Stimulated activated CD8-positive, alpha-beta memory T cell treated with anti-CD3 and anti-CD28 coated beads, Interleukin-2, amount 100 ng/mL, for 1 hour (primary cell): ENCODE results near the gene FBXL14.

Experiments used
- DNase-seq, 2 donors: peaks; one replicate each; pipeline ENCODE4 v3.0.0-alpha.2; 2020; ENCODE audit warnings: low read depth in 2 of 2

The FBXL14 gene

GRCh38 chr12:1594006-1594260 is 448 bp downstream of the FBXL14 start:
- no peak for DNase-seq

GRCh38 chr12:1593174-1594005 is 991 bp downstream of the FBXL14 start:
- peak in 1 of 2 donors; percentile 31 for DNase-seq

DNA sequence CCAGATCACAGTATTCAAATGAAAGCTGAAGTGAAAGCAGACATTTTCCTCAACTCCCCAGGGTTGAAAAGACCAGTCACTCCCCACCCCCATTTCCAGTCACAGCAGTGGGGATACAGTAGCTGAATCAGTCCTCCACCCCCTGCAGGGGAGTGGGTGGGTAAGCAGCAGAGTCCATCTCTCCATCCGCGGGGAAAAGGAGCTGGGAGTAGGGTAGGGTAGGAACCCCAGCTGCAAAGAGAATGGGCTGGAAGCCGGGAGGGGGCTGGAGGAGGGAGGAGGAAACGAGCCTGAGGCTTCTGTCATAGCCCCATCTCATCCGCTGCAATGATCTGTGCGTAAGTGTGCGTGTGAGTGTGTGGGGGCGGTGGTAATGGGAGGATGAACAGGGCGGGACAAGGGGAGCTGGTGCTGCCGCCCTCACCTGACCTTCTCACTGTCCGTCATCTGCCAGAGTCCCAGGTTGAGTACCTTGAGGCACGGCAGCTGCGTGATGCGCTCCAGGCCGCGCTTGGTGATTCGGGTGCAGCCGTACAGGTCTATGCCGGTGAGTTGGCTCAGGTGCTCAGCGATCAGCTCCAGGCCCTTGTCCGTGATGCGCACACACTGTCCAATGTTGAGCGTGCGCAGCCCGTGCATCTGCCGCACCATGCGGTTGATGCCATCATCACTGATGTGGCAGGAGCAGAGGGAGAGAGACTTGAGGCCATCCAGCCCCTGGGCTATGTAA is 1.8 kb downstream of the FBXL14 start:
- DNase-seq = no peak

DNA sequence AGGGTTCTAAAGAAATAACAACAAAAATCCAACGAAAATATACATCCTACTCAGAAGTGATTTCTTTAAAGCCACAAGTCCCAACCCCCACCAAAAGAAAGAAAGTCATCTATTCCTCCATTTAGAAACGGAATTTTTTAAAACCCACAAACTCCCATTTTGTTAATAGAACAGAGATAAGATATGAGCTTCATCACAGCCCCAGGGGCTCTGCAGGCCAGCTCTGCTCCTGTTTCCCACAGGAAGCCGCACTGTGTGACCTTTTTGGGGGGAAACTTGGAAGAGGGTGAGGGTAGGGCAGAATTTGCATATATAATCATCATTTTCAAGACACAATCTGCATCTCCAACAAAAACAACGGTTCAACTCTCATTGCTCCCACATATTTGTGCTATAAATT is 2.8 kb downstream of the FBXL14 start:
- DNase-seq = no peak

DNA sequence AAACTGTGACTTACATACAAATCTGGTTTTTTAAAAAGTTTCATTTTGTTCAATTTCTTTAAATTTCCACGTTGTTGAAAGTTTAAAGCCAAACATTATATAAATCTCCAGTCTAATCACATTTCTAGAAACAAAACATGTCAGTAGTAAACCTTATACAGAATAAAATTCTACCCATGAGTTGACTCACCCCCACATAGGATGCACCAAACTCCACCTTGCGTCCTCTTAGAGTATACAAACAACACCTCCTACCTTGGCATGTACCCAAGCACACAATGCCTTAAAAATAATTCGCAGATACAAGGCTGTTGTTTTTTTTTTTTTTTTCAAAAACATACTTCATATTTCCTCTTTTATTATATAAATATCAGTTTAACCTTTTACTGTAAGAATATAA is 3.3 kb downstream of the FBXL14 start:
- DNase-seq = no peak

DNA sequence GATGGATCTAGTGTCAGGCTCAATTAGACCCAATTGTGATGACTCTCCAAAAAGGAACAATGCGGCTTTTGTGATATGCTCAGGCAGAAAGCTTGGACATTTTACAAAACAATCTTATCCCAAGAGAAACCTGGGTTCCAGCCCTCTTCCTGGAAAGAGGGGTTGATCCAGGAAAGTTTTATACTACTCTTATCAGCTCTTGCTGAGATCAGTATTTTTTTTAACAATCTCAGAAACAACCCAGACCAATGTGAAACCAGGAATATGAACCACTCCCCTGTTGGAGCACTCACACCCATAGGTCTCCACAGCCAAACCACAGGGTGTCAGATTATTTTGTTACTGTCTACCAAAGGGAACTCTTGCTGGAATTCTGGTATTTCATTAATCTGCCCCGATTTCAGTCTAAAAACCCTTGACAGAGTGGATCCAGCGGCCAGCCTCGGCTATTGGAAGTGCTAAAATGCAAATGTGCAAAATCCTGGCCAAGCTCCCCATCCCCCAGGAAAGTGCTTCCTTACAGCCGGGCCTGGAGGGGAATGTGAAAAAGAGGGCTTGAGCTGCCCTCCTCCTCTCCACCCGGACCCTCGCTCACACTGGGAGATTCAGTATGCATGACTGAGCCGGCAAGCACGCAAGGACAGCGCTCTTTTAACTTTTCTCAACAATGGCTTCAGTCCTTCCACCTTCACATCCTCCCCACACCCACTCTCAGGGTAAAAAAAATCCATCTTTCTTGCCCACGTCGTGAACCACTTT is 4.0 kb downstream of the FBXL14 start:
- DNase-seq = no peak

DNA sequence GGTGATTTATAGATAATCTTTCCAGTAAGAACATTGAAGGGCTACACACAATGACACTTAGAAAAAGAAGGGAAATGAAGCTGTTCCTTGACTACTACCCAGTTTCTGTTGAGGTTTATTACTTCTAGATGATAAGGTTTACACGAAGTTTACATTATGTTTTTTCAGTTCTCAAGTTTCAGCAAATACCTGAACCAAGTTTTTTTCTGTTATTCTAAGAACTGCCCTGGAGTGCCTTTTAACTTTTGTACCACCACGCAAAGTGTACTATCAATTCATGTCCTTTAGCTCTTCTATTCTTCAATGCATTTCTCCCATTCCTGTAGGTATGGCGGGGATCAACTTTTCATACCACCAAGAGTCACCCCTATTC is 5.8 kb downstream of the FBXL14 start:
- no peak for DNase-seq

DNA sequence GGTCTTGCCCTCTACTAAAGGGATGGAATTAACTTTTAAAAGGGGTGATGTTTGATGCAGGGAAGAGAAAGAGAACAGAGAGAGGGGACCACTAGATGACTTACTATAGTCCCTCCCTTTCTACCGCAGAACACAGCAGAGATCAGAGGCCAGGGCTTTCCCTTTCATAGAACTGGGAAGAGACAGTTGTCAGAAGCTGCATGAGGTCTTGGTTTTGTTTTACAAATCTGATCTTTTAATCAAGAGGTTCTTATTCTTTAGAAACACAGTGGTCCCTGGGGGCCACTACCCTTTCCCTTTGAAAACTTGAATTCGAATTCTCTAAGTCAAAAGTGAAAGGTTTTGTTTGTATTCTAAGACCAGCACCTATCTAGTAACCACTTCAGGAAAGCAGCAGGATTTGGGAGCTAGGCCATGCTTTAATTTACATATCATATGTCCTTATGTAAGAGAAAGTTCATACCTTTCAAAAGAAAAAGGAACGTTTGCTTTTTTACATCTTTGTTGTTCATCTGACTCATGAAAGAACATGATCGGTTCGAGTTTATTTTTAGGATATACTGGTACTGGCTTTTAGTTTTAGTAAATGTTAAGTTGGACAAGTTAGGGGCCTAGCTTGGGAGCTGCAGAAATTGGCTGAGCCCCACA is 6.3 kb downstream of the FBXL14 start:
- DNase-seq = no peak

DNA sequence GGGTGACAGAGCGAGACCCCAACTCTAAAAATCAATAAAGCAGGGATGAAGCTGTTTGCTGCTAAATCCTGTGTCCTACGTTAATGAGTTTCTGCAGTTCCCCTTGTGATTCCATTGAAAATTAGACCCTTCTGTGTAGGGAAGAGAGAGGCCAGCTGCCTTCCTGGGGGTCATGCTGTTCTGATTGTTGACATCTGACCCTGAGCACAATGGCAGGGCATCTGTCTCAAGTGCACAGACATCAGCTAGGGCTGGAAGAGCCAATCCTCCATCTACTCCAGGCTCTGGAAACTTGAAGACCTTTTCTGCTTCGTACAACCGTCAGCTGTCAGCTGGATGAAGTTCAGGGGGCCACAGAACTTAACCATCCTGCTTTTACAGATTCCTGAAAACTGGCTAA is 10.1 kb downstream of the FBXL14 start:
- no peak for DNase-seq

GRCh38 chr12:1583421-1584078 is 10.8 kb downstream of the FBXL14 start:
- DNase-seq = peak; percentile 30 to 31

DNA sequence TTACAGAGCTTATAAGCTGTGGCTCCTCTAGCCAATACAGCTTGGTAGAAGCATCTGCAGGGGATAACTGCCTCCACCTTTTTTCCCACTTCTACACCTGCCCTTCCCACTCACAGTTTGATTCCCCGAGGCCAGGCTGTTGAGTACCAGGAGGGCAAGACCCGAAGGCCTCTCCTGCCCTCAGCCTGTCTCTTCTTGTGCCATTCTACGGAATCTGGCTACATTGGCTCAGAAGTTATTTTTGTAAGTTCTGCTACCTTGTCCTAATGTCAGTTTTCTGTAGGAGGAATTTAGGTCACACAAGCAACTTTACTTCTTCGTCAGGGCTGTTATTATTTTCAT is 11.7 kb downstream of the FBXL14 start:
- no peak for DNase-seq

DNA sequence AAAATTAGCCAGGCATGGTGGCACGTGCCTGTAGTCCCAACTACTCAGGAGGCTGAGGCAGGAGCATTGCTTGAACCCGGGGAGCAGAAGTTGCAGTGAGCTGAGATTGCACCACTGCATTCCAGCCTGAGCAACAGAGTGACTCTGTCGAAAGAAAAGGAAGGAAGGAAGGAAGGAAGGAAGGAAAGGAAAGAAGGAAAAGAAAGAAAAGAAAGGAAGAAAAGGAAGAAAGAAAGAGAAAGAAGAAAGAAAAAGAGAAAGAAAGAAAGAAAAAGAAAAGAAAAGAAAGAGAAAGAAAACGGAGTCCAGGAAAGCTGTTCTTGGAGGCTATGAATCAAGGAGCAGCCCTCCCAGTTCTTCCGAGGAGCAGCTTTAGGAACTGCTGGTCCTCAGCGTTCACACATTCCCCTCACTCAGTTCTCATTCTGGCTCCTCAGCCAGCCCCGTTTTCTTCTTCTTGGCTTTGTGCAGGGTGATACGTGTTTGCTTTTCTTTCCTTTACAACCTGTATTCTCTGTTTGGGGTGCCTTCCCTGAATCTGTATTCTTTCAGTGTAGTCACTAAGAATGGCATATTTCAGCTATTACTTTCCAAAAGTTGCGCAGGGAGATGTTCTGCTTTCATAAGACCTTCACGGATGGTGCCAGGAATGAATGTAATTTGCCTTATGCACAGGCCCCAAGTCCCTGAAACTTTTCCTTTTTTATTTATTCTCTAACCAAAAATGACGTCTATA is 12.2 kb downstream of the FBXL14 start:
- DNase-seq = no peak

- DNase-seq = no peak
These were observed 13.9 kb downstream of the FBXL14 start for GRCh38 chr12:1580526-1580925.

DNA sequence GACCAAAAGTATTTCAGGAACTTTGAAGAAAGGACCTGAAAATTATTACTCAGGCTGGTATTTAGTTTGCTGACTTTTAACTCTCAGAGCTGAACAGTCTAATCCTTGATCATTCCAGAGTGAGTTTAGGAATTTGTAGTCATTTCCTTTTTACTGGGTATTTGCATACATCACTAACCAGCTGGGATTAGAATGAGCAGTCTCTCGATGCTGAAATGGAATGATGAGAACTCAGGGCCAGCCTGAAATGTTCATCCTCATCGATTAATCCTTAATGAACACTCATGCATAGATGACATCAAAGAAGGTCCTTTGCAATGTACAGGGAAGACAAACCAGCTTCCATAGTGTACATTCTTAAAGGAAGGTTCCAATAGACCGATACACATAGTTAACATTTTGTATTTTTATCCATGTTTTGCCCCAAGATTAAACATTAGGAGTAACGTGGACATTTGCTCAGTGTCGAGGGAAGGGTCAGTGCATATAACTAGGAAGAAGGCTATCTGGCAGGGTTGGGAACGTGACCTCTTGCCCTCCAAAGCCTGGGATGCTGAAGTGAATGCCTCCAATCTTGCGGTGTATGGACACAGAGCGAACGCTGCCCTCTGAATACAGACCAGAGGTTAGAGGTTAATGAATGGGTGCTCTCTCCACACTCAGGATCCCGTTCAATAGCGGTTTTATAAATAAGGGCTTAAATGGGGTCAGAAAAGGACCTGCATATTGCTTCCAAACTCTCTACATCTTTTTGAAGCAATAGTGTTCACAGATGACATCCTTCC is 14.5 kb downstream of the FBXL14 start:
- no peak for DNase-seq

DNA sequence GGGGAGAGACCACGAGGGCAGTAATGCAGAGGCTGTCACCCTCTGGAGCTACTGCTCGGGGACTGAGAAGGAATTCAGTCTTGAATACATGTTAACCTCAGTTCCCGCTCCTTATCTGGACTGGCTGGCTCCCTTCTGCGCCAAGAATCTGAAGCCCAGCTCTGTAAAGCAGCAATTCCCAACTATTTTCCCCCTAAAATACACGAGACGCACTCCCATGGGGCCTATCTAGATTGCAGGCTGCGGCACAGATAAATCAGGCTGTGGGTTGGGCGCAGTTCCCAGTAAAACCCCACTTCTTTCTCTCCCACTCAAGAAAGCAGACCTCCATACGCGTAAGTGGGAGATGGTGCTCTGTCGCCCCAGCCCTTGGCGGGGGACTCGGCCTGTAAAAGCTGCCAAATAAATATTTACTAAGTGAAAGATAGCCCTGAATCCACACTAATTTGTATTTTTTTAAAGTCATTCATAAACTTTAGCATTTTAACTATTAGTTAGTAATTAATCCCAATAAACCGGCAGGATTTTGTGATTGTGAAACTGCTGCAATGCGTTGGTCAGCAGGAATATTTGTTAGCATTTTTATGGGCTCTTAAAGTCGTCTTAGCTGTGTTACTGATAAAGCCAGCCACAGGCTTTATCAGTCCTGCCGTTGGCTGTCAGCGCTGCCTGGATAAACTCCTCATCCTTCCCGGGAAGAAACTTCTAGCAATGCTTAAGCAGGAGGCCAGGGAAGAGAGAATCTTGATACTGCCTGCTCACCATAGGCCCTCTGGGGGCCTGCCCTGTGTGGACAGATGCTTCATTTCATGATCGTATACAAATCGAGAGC is 17.8 kb downstream of the FBXL14 start:
- DNase-seq = no peak

DNA sequence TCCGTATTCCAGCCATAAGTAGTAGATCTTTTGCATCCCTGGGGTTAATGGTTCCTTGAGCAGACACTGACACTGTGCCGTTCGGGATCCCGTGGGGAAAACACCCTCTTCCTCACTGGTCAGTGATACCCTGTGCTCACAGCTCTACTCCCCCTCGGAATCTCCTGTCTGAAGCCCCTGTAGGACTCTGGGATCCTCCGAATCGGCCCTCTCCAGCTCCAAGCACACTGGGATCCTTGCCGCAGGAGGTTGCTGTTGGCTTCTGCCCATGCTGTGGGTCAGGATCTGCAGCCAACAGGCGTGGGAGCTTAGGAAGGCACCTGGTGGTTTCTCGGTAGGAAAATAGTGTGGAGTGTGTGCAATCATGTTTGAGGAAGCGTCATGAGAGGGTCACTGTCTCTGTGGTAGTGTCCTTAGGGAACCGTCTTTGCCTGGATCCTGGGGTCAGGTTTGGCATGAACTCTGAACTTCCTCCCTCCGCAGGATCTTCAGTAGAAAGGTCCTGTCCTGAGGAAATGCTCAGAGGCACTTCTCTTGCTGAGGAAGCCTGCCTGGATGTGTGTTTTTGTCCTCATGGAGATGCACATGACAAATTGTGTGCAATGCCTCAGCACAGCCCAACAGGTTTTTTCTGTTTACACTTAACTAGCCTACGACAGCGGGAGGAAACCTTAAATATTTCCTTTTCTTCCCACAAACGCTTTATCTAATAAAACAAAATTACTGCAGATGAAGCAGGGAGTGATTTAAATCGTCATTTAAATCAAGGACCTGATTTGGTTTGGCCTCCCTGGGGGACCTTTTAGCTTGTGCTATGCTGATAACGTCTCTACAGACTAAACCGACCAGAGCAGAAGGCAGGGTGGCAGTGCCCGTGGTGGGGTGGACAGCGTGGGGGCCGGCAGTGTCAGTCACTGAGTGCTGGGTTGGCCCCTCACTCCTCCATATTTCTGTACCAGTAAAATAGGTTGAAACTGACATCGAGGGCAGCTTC is 18.7 kb downstream of the FBXL14 start:
- DNase-seq = no peak

GRCh38 chr12:1574865-1575259 is 19.5 kb downstream of the FBXL14 start:
- DNase-seq = no peak
